CD4-positive, alpha-beta T cell treated with Interleukin-15 for 1 hour (primary cell): ENCODE measurements around the gene SPIN1.

Source experiments
- DNase-seq: peaks from one replicate; pipeline ENCODE4 v3.0.0-alpha.2; 2020

Gene SPIN1

DNA sequence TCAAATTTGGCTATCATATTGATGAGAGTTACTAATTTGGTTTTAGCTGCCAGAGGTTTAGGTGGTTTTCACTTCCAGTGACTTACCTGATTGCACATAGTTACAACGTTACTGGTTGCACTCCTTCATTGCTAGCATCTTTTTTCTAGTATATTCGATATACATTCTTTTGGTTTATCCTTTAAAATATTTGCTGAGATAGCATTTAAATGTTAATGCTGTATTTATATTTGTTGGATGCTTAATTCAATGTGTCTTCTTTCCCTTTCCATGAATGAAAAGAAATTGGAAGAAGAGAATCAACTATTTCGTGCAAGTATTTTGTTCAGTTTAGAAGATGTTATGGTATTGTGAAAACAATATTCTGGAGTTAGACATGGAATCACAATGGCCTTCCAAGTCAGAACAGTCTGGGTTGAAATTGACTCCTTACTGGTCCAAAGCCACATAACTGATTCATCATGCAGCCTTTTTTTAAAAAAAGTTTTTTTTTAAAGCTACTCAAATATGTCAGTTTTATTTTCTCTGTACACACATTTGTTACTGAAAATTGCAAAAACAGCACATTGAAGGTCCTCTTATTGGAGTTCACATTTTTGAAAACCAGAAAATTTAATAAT, 2.2 kb downstream of the SPIN1 start:
- DNase-seq: no peak

DNA sequence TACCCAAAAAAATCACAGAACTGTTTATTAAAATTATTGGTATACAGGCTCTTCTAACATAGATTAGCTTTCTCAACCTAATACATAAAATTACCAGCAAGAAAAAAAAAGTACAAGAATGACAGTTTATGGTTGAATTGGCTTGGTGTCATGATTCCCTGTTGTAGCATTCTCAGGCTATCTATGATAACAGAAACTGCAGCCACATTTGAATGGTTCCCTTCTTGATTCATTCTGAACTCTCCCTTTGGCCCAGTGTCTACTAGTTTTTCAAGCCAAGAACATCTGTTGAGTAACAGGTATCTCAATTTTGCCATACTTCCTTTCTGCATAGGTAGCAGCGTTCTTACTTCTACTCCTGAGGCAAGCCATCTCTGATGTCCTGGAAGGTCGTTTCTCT, 3.0 kb downstream of the SPIN1 start:
- no peak for DNase-seq

DNA sequence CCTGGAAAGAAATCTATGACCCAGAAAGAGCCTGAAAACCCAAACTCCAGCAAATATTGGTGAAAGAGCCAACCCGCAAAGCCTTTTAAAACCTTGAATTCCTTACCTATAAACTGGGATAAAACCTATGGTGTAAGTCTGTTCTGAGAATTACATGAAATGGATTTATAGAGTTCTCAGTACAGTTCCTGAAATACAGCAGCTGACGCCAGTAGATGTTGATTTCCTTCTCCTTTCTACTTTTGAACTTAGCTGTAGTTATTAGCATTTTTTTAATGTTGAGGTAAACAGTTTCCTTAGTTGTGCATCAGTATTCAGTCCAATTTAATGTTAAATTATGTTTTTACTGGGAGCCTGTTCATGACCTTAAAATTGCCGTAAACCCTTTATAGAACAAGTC, 3.7 kb downstream of the SPIN1 start:
- DNase-seq: no peak

DNA sequence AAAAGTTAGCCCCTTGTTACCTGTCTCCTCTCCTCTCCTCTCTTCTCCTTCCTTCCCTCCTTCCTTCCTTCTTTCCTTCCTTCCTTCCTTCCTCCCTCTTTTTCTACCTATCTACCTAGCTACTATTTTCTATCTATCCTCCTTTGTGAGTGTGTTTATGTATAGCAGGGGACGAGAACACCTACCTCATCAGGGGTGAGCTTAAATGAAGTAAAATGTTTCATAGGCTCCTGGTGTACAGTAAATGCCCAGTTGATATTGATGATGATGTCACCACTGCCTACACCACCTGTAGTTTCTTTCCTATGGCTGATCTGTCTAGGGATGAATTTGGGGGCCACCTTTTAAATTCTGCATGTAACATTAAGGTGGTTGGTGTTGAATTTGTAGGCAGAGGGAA, 4.3 kb downstream of the SPIN1 start:
- no peak for DNase-seq

- no peak for DNase-seq
These were observed 8.8 kb downstream of the SPIN1 start for GRCh38 chr9:88396836-88397577.

DNA sequence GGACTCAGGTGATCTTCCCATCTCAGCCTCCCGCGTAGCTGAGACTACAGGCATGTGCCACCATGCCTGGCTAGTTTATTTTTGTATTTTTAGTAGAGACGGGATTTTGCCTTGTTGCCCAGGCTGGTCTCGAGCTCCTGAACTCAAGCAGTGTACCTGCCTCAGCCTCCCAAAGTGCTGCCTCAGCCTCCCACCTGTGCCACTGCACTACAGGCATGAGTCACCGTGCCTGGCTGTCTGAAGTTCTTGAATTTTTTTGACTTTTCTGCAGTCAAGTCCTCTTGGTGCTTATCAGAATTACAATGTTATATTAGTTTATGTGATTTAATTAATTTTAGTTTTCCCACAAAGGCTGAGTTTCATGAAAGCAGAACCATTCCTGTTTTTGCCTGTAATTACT, 9.8 kb downstream of the SPIN1 start:
- DNase-seq: no peak

- DNase-seq: no peak
These were observed 11.7 kb downstream of the SPIN1 start for GRCh38 chr9:88399966-88400365.

DNA sequence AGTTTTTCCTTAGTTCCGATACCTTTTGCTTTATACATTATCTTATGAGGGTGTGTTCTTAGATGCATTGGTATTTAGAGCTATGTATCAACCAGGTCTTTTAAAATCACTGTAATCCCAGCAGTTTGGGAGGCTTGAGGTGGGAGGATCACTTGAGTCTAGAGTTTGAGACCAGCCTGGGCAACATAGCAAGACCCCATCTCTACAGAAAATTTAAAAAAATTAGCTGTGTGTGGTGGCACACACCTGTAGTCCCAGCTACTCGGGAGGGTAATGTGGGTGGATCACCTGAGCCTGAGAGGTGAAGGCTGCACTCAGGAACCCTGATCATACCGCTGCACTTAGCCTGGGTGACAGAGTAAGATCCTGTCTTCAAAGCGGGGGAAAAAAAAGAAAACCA, 15.1 kb downstream of the SPIN1 start:
- DNase-seq: no peak

DNA sequence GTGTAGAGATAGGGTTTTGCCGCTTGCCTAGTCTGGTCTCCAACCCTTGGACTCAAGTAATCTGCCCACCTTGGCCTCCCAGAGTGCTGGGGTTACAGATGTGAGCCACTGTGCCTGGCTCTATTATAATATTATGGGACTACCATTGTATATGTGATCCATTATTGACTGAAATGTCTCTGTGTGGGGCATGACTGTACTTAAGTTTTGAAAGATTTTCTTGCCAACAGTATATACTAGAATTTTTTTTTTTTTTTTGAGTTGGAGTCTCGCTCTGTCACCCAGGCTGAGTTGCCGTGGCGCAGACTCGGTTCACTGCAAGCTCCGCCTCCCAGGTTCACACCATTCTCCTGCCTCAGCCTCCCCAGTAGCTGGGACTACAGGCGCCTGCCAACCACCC, 17.8 kb downstream of the SPIN1 start:
- no peak for DNase-seq

DNA sequence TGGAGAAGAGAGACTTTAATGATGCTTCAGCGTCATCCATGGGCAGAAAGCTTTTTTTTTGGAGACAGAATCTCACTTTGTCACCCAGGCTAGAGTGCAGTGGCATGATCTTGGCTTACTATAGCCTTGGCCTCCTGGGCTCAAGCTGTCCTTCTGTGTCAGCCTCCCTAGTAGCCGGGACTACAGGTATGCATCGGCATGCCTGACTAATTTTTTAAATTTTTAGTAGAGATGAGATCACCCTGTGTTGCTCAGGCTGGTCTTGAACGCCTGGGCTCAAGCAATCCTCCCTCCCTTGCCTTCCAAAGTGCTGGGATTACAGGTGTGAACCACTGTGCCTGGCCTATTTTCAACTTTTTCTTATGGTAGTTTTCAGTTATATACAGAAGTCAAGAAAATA, 23.2 kb downstream of the SPIN1 start:
- no peak for DNase-seq

DNA sequence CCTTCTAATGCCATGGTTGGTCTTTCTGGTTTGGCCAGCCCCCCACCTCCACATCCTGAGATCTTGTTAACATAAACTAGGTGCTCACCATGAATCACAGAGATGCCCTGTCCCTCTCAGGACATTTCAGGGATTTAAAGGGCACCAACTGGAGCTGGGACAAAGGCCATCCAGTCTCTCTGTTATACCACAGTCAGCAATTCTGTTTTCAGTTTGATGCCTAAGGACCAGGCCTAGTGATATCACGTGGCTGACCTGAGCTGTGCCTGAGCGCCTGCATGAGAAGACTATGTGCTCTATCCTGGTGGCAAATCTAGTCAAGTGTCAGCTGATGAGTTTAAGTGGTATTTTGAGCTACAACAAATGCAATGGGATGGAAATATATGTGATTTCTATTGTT, 26.1 kb downstream of the SPIN1 start:
- DNase-seq: no peak

DNA sequence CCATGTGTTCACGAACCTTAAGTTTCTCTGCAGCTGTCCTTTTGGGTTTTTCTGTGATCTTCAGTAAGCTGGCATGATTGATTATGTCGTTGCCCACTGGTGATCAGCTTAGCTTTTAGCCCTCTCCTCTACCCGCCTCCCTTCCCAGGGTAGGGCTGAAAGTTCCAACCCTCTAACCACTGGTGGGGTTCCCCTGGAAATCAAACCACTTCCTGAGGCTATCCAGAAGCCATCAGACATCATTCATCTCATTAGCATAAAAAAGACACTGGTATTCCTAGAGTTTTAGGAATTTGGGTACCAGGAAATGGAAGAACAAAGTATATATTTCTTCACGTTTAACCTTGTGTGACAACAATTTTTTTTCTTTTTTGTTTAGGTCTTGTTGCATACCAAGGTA, 29.8 kb downstream of the SPIN1 start:
- DNase-seq: no peak

DNA sequence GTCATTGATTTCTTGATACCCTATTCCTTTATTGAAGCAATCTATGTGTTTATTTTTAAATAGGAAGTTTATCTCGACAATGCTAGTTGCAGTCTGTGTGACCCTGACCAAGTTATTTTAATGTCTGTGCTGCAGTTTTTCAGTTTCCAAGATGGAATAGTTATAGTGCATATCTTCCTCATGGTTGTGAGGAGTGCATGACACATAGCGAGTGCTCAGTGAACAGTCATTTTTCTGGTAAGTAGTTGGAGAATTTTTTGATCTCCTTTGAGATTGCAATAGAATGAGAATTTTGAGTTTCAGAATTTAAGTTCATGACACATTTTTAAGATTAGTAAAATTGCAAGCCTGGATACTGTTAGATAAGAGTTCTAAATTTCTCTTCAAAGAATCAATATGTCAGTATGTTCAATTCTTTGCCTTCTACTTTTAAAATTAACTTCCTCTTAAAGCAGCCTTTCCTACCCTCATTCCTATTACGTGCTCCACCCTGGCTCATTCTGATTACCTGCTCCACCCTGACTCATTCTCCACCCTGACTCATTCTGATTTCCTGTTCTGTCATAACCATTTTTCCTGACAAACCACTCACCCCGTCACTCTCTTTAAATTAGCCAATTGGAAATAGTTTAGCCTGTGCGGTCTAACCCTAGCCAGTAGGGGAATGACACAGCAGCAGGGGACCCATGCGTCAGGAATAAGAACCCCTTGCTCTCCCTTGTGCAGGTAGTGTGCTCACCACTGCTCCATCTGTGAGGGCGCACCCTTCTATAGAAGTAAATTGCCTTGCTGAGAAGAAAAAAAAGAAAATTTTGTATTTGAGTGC, 30.7 kb downstream of the SPIN1 start:
- DNase-seq: no peak

DNA sequence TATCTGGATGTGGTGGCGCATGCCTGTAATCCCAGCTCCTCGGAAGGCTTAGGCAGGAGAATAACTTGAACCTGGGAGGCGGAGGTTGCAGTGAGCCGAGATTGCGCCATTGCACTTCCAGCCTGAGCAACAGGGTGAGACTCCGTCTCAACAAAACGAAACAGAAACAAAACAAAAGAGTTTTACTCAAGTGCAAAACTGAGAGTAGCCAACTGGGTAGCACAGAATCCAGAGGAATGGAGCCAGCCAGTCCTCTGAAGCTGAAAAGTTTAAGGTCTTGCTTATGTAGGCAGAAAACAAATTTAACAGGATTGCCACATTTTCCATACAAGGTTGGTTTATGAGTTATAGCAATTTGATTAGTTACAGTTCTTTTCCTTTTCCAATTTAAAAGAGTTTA, 32.0 kb downstream of the SPIN1 start:
- DNase-seq: no peak

- no peak for DNase-seq
These were observed 33.1 kb downstream of the SPIN1 start for GRCh38 chr9:88421348-88421747.

DNA sequence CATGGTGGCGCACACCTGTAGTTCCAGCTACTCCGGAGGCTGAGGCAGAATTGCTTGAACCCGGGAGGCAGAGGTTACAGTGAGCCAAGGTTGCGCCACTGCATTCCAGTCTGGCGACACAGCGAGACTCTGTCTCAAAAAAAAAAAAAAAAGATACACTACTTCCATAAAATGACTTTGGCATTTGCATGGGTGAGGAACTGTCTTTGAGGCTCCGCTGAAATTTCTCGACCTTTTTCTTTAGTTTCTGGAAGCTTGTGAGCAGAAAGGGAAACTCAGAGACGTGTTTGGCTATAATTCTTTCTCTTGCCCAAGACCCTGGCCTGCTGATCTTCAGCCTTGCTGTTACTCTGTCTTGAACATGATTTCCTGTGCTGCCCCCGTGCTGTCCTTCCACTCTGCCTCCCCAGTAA, 37.3 kb downstream of the SPIN1 start:
- no peak for DNase-seq

- DNase-seq: no peak
These were observed 38.4 kb downstream of the SPIN1 start for GRCh38 chr9:88426651-88427050.

DNA sequence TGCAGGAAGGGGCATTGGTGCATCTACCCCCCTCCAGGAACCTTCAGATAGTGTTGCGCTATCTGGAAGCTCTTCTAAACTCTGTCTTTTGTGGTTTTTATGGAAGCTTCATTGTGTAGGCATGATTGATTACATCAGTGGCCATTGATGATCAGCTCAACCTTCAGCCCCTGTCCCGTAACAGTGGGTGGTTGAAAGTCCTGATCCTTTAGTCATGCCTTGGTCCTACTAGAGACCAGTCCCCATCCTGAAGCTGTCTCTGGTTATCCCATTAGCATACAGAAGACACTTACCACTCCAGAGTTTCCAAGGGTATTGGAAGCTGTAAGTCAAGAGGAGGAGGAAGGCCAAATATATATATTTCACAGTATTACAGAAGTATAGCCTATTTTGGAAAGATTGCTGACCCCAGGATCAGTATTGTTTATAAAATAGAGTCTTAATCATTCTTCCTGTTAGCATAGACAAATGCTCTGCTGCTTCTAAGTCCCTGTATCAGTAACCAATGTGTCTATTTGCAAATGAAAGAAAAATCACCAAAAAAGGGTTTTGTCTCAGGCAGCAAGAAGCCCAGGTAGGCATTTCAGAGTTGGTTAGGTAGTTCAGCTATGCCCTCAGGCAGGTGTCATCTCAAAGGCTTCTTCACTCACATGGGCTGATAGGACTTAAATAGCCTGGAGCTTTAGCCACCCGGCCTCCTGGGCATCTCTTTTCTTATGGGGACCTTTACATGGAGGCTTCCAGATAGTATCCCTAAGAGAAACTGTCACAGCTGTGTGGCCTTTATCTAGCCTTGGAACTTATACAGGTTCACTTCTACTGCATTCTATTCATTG, 41.6 kb downstream of the SPIN1 start:
- no peak for DNase-seq

- no peak for DNase-seq
These were observed 45.5 kb downstream of the SPIN1 start for GRCh38 chr9:88433583-88434255.

GRCh38 chr9:88435336-88435735, 47.1 kb downstream of the SPIN1 start:
- DNase-seq: no peak

- DNase-seq: no peak
These were observed 48.1 kb downstream of the SPIN1 start for GRCh38 chr9:88436379-88436778.
